Measurements from ENCODE around the gene OLIG2. TPM values are rescaled to one million over a fixed set of nuclear protein-coding genes. Genes with fewer than 3 reads are reported as not detected.
A peak's percentile ranks its signal among the peaks of the same experiment; 100 is the strongest.

The OLIG2 gene
- total RNA-seq, 1 experiment from 2014 or later: 0.79 TPM

DNA sequence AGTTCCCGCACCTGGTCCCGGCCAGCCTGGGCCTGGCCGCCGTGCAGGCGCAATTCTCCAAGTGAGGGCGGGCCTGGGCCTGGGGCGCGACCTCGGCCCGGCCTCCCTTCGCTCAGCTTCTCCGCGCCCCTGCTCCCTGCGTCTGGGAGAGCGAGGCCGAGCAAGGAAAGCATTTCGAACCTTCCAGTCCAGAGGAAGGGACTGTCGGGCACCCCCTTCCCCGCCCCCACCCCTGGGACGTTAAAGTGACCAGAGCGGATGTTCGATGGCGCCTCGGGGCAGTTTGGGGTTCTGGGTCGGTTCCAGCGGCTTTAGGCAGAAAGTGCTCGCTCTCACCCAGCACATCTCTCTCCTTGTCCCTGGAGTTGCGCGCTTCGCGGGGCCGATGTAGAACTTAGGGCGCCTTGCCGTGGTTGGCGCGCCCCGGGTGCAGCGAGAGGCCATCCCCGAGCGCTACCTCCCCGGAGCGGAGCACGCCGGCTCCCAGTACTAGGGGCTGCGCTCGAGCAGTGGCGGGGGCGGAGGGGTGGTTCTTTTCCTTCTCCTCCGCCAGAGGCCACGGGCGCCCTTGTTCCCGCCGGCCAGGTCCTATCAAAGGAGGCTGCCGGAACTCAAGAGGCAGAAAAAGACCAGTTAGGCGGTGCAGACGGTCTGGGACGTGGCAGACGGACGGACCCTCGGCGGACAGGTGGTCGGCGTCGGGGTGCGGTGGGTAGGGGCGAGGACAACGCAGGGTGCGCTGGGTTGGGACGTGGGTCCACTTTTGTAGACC, 45.4 kb downstream of the OLIG2 start:
- no peak overlapping the region for H3K27ac Mint-ChIP-seq
- H3K4me3 Mint-ChIP-seq: peak overlapping the region; percentile 70
- peaks cover 90% of the 10 kb centered on the region for H3K27me3 Mint-ChIP-seq (ENCODE audit: low read depth)
- H3K4me1 Mint-ChIP-seq: peaks cover 48% of the 10 kb centered on the region
- H3K9me3 Mint-ChIP-seq: peaks cover 5% of the 10 kb centered on the region; the same call in 1 of the 2 replicates
- H3K36me3 Mint-ChIP-seq: no peaks in the 10 kb centered on the region
- DNase-seq (ENCODE audit: low spot score) (peak; percentile 57), ATAC-seq (peak; percentile 50)
- TF ChIP-seq, protein P1, sequence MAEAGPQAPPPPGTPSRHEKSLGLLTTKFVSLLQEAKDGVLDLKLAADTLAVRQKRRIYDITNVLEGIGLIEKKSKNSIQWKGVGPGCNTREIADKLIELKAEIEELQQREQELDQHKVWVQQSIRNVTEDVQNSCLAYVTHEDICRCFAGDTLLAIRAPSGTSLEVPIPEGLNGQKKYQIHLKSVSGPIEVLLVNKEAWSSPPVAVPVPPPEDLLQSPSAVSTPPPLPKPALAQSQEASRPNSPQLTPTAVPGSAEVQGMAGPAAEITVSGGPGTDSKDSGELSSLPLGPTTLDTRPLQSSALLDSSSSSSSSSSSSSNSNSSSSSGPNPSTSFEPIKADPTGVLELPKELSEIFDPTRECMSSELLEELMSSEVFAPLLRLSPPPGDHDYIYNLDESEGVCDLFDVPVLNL (CRISPR knock-in tag; IDR thresholded peaks at IDR 0.05; ENCODE audit: borderline replicate concordance, low read depth): 0 out of 2 replicates have a peak, but pooled peaks have one; percentile 30
- TF ChIP-seq, protein P2, sequence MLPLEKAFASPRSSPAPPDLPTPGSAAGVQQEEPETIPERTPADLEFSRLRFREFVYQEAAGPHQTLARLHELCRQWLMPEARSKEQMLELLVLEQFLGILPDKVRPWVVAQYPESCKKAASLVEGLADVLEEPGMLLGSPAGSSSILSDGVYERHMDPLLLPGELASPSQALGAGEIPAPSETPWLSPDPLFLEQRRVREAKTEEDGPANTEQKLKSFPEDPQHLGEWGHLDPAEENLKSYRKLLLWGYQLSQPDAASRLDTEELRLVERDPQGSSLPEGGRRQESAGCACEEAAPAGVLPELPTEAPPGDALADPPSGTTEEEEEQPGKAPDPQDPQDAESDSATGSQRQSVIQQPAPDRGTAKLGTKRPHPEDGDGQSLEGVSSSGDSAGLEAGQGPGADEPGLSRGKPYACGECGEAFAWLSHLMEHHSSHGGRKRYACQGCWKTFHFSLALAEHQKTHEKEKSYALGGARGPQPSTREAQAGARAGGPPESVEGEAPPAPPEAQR (CRISPR knock-in tag; IDR thresholded peaks at IDR 0.05): no peak
- TF ChIP-seq FOXP1 (CRISPR knock-in tag; IDR thresholded peaks at IDR 0.05; ENCODE audit: borderline replicate concordance) (peak; percentile 39; the same call in 1 of the 2 replicates), FOXK1 (CRISPR knock-in tag; IDR thresholded peaks at IDR 0.05) (no peak)
- ChIA-PET CTCF (interaction anchor here (0.7 to 2.1 kb wide), 8 partner anchors 23 to 126 kb away, joined by 3 to 14 read pairs (median 4); partner anchors contain the start of gene OLIG2), POLR2A (interaction anchor here (1.4 kb wide), 1 partner anchor 45 kb away, joined by 4 read pairs; the partner anchor contains the start of gene OLIG2)

DNA sequence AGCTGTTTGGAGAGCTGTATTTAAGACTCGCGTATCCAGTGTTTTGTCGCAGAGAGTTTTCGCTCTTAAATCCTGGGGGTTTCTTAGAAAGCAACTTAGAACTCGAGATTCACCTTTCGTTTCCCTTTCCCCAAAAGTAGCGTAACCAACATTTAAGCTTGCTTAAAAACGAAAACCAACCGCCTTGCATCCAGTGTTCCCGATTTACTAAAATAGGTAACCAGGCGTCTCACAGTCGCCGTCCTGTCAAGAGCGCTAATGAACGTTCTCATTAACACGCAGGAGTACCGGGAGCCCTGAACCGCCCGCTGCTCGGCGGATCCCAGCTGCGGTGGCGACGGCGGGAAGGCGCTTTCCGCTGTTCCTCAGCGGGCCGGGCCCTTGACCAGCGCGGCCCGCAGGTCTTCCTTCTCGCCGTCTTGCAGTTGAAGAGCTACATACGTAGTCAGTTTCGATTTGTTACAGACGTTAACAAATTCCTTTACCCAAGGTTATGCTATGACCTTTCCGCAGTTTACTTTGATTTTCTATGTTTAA, 46.1 kb downstream of the OLIG2 start:
- POLR2A ChIA-PET: interaction anchor here (1.4 kb wide), 1 partner anchor 46 kb away, joined by 4 read pairs; the partner anchor contains the start of gene OLIG2
- ATAC-seq (no peak), DNase-seq (ENCODE audit: low spot score) (peak; percentile 49)
- Mint-ChIP-seq H3K27me3 (ENCODE audit: low read depth) (peaks cover 89% of the 10 kb centered on the region), H3K4me1 (peaks cover 47% of the 10 kb centered on the region), H3K27ac (no peak overlapping the region), H3K9me3 (peaks cover 5% of the 10 kb centered on the region; the same call in 1 of the 2 replicates), H3K36me3 (no peaks in the 10 kb centered on the region), H3K4me3 (peak overlapping the region; percentile 70)
- CTCF ChIA-PET: interaction anchor here (1.0 to 2.1 kb wide), 4 partner anchors 22 to 56 kb away, joined by 3 to 14 read pairs (median 4); partner anchors contain the start of gene OLIG2
- no peak for TF ChIP-seq MYBL2 (CRISPR knock-in tag; IDR thresholded peaks at IDR 0.05)
- TF ChIP-seq, protein P3, sequence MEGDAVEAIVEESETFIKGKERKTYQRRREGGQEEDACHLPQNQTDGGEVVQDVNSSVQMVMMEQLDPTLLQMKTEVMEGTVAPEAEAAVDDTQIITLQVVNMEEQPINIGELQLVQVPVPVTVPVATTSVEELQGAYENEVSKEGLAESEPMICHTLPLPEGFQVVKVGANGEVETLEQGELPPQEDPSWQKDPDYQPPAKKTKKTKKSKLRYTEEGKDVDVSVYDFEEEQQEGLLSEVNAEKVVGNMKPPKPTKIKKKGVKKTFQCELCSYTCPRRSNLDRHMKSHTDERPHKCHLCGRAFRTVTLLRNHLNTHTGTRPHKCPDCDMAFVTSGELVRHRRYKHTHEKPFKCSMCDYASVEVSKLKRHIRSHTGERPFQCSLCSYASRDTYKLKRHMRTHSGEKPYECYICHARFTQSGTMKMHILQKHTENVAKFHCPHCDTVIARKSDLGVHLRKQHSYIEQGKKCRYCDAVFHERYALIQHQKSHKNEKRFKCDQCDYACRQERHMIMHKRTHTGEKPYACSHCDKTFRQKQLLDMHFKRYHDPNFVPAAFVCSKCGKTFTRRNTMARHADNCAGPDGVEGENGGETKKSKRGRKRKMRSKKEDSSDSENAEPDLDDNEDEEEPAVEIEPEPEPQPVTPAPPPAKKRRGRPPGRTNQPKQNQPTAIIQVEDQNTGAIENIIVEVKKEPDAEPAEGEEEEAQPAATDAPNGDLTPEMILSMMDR (IDR thresholded peaks at IDR 0.05): no peak
- TF ChIP-seq, protein P4, sequence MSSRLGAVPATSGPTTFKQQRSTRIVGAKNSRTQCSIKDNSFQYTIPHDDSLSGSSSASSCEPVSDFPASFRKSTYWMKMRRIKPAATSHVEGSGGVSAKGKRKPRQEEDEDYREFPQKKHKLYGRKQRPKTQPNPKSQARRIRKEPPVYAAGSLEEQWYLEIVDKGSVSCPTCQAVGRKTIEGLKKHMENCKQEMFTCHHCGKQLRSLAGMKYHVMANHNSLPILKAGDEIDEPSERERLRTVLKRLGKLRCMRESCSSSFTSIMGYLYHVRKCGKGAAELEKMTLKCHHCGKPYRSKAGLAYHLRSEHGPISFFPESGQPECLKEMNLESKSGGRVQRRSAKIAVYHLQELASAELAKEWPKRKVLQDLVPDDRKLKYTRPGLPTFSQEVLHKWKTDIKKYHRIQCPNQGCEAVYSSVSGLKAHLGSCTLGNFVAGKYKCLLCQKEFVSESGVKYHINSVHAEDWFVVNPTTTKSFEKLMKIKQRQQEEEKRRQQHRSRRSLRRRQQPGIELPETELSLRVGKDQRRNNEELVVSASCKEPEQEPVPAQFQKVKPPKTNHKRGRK (CRISPR knock-in tag; IDR thresholded peaks at IDR 0.05; ENCODE audit: borderline replicate concordance): no peak

DNA sequence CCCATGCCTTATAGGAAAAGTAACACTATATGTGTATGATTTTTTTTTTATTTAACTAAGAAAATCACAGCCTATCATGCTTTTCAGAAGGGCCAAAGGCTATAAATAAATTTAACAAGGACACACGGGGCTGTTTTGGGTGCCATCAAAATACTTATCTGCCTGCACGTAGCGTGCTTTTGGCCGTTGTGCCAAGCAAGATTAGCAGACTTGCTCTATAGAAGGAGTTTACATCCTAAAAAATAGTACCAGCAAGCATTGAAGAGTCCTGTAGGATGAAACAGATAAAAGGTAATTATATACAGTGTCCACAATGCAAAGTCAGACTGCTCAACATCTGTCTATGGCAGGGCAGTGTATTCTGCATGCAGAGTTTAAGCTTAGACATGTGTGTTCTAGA, 47.9 kb downstream of the OLIG2 start:
- DNase-seq (ENCODE audit: low spot score): no peak
- H3K9me3 Mint-ChIP-seq: peaks cover 5% of the 10 kb centered on the region; the same call in 1 of the 2 replicates
- H3K27me3 Mint-ChIP-seq (ENCODE audit: low read depth): peaks cover 81% of the 10 kb centered on the region
- no peak for TF ChIP-seq TCF7 (CRISPR knock-in tag; IDR thresholded peaks at IDR 0.05; ENCODE audit: low read depth)
- TF ChIP-seq, protein P5, sequence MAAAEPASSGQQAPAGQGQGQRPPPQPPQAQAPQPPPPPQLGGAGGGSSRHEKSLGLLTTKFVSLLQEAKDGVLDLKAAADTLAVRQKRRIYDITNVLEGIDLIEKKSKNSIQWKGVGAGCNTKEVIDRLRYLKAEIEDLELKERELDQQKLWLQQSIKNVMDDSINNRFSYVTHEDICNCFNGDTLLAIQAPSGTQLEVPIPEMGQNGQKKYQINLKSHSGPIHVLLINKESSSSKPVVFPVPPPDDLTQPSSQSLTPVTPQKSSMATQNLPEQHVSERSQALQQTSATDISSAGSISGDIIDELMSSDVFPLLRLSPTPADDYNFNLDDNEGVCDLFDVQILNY (CRISPR knock-in tag; IDR thresholded peaks at IDR 0.05): no peak
- no peak for TF ChIP-seq PRRX2 (CRISPR knock-in tag; IDR thresholded peaks at IDR 0.05)
- TF ChIP-seq ZNF263 (CRISPR knock-in tag; IDR thresholded peaks at IDR 0.05; ENCODE audit: low read depth): no peak
- no peak overlapping the region for H3K4me3 Mint-ChIP-seq
- ChIA-PET CTCF (interaction anchor here (1.0 kb wide), 1 partner anchor 53 kb away, joined by 3 read pairs; no protein-coding TSS in a partner anchor), POLR2A (no interaction called here)
- no peaks in the 10 kb centered on the region for H3K36me3 Mint-ChIP-seq
- no peak for ATAC-seq
- H3K27ac Mint-ChIP-seq: no peak overlapping the region
- H3K4me1 Mint-ChIP-seq: peaks cover 54% of the 10 kb centered on the region
